HepG2 (cell line): ENCODE data around the gene KIF26B. TPM values are rescaled to one million over a fixed set of nuclear protein-coding genes. Genes with fewer than 3 reads are reported as not detected.

ENCODE experiments used
- BCL6 ChIP-seq: IDR thresholded peaks from 2 replicates; pipeline ENCODE4 v1.6.1; 2016; ENCODE audit warnings: missing genetic modification reagents, missing compliant biosample characterization
- BCLAF1 ChIP-seq: fragments of 450-650 bp; IDR thresholded peaks from 2 replicates; pipeline ENCODE4 v1.6.1; 2017; ENCODE audit warnings: mild to moderate bottlenecking
- DRAP1 ChIP-seq: IDR thresholded peaks from 2 replicates; pipeline ENCODE4 v1.6.1; 2016; ENCODE audit warnings: missing genetic modification reagents, missing compliant biosample characterization
- KLF16 ChIP-seq, 2 experiments: sonication (generic) in 1 of 2; formaldehyde crosslinking in 1 of 2; IDR thresholded peaks; 2 replicates each; pipeline versions ENCODE4 v1.6.1 to v1.8.0; 2016 to 2023; ENCODE audit warnings: missing genetic modification reagents in 2 of 2, missing compliant biosample characterization in 1 of 2
- NR2F1 ChIP-seq, 2 experiments: fragments of 450-650 bp in 1 of 2; formaldehyde crosslinking in 1 of 2; IDR thresholded peaks; 2 replicates each; pipeline versions ENCODE4 v1.5.0 to v1.6.1; 2016 to 2020; ENCODE audit warnings: mild to moderate bottlenecking in 1 of 2, missing compliant biosample characterization in 1 of 2, missing genetic modification reagents in 1 of 2, moderate library complexity in 1 of 2
- PATZ1 ChIP-seq: sonication (generic); formaldehyde crosslinking; IDR thresholded peaks from 2 replicates; pipeline ENCODE4 v1.4.0; 2020; ENCODE audit warnings: missing genetic modification reagents
- RBM22 ChIP-seq: fragments of 200-400 bp; formaldehyde crosslinking; optimal IDR thresholded peaks from 2 replicates; pipeline ENCODE3; 2017; ENCODE audit warnings: mild to moderate bottlenecking, low read length, moderate library complexity
- RXRA ChIP-seq: sonication (generic); formaldehyde crosslinking; IDR thresholded peaks from 2 replicates; pipeline ENCODE4 v1.5.1; 2020; ENCODE audit warnings: missing genetic modification reagents
- ZFP91 ChIP-seq: sonication (generic); formaldehyde crosslinking; IDR thresholded peaks from 2 replicates; pipeline ENCODE4 v1.9.0; 2022; ENCODE audit warnings: missing genetic modification reagents, mild to moderate bottlenecking, borderline replicate concordance
- ZMAT3 ChIP-seq: sonication (generic); formaldehyde crosslinking; conservative IDR thresholded peaks from 2 replicates; pipeline ENCODE4 v1.7.0; 2021; ENCODE audit warnings: missing genetic modification reagents
- ZMAT5 ChIP-seq: sonication (generic); formaldehyde crosslinking; IDR thresholded peaks from 2 replicates; pipeline ENCODE4 v1.5.0; 2020; ENCODE audit warnings: mild to moderate bottlenecking, low read depth, missing genetic modification reagents, borderline replicate concordance
- ZNF430 ChIP-seq: sonication (generic); formaldehyde crosslinking; IDR thresholded peaks from 2 replicates; pipeline ENCODE4 v1.9.0; 2021; ENCODE audit warnings: mild to moderate bottlenecking, missing genetic modification reagents
- ZNF549 ChIP-seq: sonication (generic); formaldehyde crosslinking; IDR thresholded peaks from 2 replicates; pipeline ENCODE4 v1.5.0; 2020; ENCODE audit warnings: missing genetic modification reagents
- ZNF691 ChIP-seq: sonication (generic); formaldehyde crosslinking; IDR thresholded peaks from 2 replicates; pipeline ENCODE4 v1.4.0; 2020; ENCODE audit warnings: missing genetic modification reagents, low read depth, mild to moderate bottlenecking, borderline replicate concordance
- ZNF883 ChIP-seq: sonication (generic); formaldehyde crosslinking; IDR thresholded peaks from 2 replicates; pipeline ENCODE4 v1.5.1; 2020; ENCODE audit warnings: mild to moderate bottlenecking, missing genetic modification reagents; ENCODE audit errors: not compliant biosample characterization
- polyA plus RNA-seq, 8 experiments: library from polyadenylated mRNA; depleted of rRNA in 3 of 8; stranded (reverse) in 7 of 8; unstranded in 1 of 8; fragments of >200 nt; fragmentation: Illumina TruSeq in 4 of 8; extraction: Trizol in 4 of 8; gene quantifications; 2 replicates each; pipeline versions ENCODE4 v1.2.1 to v1.2.3, GENCODE V29; 2011 to 2016; ENCODE audit warnings: low read depth in 4 of 8, missing spikeins in 1 of 8, mixed read lengths in 1 of 8; ENCODE audit not compliant: insufficient read depth in 1 of 8
- total RNA-seq, 5 experiments: library from RNA; depleted of rRNA; stranded (reverse); fragments of >200 nt; fragmentation: Illumina TruSeq; extraction: Trizol; gene quantifications; 2 replicates each; pipeline ENCODE4 v1.2.3, GENCODE V29; 2016; ENCODE audit warnings: low read depth in 1 of 5

KIF26B gene
- total and polyA plus RNA-seq, 2 of the 13 experiments (the other 11 are each of a cell fraction or from before 2014, with no cell fraction given), result 0.08 to 0.09 TPM

GRCh38 chr1:245156041-245156735 lies 1.4 kb downstream of the KIF26B start (continued):
- TF ChIP-seq DRAP1 (CRISPR knock-in tag), result no peak
- no peak for TF ChIP-seq ZNF883 (CRISPR knock-in tag)
- 0 out of 2 replicates have a peak, but pooled peaks have one; percentile 14 for TF ChIP-seq RXRA
- TF ChIP-seq ZMAT5, result no peak
- TF ChIP-seq RBM22, result no peak
- no peak for TF ChIP-seq BCLAF1
- no peak for TF ChIP-seq ZMAT3 (CRISPR knock-in tag)
- TF ChIP-seq ZNF549 (CRISPR knock-in tag), result no peak
- no peak for TF ChIP-seq ZNF430
- TF ChIP-seq ZNF691 (CRISPR knock-in tag), result no peak
- TF ChIP-seq BCL6 (CRISPR knock-in tag), result peak; percentile 36; the same call in 1 of the 2 replicates
- TF ChIP-seq ZFP91 (CRISPR knock-in tag), result peak; percentile 33; the same call in 1 of the 2 replicates
- TF ChIP-seq NR2F1 (CRISPR knock-in tag; IDR thresholded peaks at IDR 0.05), result no peak
- TF ChIP-seq KLF16 (CRISPR knock-in tag; IDR thresholded peaks at IDR 0.05), result no peak; a peak in 1 of 4 replicates
- TF ChIP-seq PATZ1, result peak; percentile 61
